GM21526 (cell line): ENCODE results near the gene RIMBP2.

Experiments
- ATAC-seq: cut with Tn5 transposase; IDR thresholded peaks from one replicate; pipeline ENCODE4 v1.9.1; 2021; ENCODE audit warnings: moderate library complexity; ENCODE audit not compliant: unreplicated experiment, low FRiP score

The RIMBP2 gene

DNA sequence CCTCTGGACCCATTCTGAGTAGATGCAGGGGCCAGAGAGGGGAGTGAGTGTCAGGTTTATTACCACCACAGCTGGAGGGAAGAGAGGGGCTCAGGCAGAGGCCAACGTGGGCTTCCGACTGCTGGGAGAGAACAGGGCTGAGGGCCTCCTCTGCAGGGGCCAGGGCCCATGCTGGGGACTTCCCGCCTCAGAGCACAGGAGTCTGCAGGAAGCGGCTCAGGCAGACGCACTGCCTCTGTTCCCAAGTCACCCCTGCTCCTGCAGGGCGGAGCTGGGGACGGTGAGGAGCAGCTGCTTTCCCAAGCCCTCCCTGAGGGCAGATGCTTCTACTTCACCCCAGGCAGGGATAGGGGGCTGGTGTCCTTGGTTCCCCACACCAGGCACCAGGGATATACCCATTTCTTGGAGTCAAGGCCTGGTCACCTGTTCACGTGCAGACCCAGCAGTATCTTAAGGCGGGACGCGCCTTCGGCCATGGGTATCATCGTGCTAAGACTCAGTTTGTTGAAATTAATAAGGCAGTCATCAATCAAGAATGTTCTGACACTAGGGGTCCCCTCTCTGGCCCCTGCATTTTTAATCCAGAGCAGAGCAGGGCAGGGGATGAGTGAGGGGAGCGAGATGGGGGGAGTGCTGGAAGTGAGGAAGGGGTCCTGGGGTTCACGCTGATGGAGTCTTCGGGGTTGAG is 278.4 kb downstream of the RIMBP2 start:
- no peak for ATAC-seq

GRCh38 chr12:130436741-130437501 is 279.2 kb downstream of the RIMBP2 start:
- ATAC-seq, result no peak

GRCh38 chr12:130435826-130436225 is 280.3 kb downstream of the RIMBP2 start:
- ATAC-seq, result no peak

DNA sequence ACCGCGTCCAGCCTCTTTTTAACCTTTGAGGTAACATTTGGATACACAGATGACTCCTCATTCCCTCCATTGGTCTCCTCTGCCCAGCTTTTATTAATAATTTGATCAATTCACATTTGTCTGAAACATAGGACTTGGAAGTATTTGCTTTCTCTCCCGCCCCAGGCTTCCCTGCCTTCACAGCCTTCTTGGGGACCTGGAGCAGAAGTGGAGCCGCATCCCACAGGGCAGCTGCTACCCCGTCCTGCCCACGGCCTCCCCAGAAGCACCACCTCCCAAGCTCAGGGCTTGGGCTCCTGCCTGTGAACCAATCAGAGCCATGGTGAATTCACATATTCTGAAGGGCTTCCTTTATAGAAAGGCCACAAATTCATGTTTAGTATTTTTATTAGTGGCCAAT is 280.8 kb downstream of the RIMBP2 start:
- no peak for ATAC-seq

GRCh38 chr12:130434560-130434959 is 281.5 kb downstream of the RIMBP2 start:
- ATAC-seq, result no peak

GRCh38 chr12:130433834-130434233 is 282.3 kb downstream of the RIMBP2 start:
- ATAC-seq, result no peak

GRCh38 chr12:130433411-130433810 is 282.7 kb downstream of the RIMBP2 start:
- no peak for ATAC-seq

GRCh38 chr12:130431176-130431575 is 284.9 kb downstream of the RIMBP2 start:
- no peak for ATAC-seq

DNA sequence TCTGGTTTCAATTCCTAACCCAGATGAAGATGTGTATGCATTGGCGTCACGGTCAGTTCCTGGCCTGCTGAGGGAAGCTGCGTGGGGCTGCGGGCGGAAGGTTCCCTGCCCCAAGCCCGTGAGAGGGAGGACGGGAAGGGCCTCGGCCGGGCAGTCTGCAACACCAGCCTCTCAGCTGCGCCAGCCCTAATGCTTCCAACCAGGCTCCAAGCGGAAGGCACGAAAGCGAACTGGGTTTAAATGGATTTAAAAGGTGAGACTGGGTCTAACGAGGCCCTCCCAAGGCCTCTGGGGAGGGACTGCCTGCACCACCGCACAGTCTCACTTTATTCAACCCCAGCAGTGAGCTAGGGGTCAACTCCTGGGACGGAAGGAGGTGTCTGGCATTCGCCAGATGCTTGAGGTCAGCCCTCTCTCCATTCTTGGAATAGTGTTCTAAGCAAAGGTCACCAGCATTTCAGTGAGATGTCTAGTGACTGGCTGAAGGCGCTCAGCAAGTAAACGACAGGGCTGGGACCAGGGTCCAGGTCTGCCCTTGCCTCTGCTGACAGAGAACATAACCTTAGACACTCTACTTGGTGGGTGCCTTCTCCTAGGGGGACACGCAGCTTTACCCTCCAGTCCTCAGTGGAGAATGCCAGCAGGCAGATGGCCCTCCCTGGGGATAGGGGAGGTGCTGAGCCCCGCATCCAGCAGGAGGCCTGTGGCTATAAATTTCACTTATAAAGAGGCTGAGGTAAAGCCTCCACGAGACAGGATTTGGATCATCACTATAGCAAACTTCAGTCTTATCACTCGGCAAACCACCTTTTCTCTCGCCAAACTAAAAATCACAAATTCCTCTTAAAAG is 286.2 kb downstream of the RIMBP2 start:
- no peak for ATAC-seq

DNA sequence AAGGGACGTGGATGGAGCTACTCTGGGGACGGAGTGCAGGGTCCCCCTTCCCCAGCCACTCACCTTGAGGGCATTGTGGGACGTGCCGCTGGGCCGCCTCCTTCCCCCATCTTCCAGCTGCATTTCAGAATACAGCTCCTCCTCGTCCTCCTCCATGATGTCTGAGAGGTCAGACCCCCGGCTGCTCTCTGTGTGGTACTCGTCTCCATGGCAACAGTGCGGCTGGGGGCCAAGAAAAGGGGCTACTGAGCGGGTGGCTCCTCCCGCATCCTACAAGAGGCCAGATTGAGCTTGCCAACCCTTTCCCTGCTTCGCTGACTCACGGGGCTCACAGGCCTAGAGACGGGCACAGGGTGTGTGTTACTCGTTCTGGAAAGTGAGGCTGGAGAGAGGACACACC is 288.0 kb downstream of the RIMBP2 start:
- ATAC-seq, result no peak

DNA sequence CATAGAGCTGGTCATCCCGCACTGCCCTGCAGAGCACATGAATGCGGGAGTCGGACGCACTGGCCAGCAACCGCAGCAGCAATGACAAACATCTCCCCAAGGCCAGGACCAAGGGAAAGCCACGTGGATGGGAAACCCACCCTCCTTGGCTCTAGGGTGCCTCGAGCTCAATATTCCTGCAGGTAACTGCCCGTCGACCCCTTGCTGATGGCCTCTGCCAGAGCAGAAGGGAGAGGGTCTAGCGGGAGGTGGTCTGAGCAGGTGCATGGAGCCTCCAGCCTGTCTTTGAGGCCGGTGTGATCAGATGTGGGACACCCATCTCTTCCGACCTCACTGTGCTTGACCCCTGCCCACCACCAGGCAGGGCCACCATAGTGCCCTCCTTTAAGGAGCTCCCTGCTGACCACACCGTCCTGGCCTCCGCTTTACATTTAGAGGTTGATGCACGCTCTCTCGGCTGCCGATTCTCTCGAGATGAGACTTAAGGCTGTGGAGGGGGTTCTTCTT is 288.7 kb downstream of the RIMBP2 start:
- no peak for ATAC-seq

GRCh38 chr12:130425698-130426245 is 290.3 kb downstream of the RIMBP2 start:
- ATAC-seq, result no peak

- ATAC-seq, result no peak
Measured at GRCh38 chr12:130424858-130425697, 291.0 kb downstream of the RIMBP2 start.

- no peak for ATAC-seq
Measured at GRCh38 chr12:130423991-130424857, 291.9 kb downstream of the RIMBP2 start.

GRCh38 chr12:130423136-130423535 is 293.0 kb downstream of the RIMBP2 start:
- no peak for ATAC-seq

GRCh38 chr12:130422676-130423075 is 293.4 kb downstream of the RIMBP2 start:
- no peak for ATAC-seq

DNA sequence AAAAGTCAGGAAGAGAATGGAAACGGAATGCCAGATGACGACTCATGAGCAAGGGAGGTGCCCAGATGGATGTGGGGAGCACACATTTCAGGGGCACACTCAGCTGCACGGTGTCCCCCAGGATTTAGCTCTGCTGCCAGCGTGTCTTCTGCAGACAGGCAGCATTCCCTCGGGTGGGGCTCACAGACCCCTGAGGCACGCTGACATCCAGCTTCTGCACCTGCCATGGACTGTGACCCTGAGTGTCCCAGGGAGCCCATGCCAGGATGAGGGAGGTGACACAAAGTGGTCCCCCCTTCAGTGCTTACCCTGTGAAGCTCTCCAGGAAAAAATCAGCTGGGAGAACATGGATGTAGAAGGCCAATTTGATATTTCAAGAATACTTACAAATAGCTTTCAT is 294.2 kb downstream of the RIMBP2 start:
- no peak for ATAC-seq

GRCh38 chr12:130420071-130420470 is 296.0 kb downstream of the RIMBP2 start:
- ATAC-seq, result no peak

GRCh38 chr12:130419116-130419515 is 297.0 kb downstream of the RIMBP2 start:
- ATAC-seq, result no peak
